Mesothelial cell of epicardium (in vitro differentiated cells): Measurements from ENCODE around the gene APBA1. TPM values are rescaled to one million over a fixed set of nuclear protein-coding genes. Genes with fewer than 3 reads are reported as not detected.

Source experiments
- DNase-seq, 2 experiments: peaks; one replicate each; pipeline ENCODE4 v3.0.0; 2021; ENCODE audit warnings: low spot score in 2 of 2; ENCODE audit not compliant: unreplicated experiment in 2 of 2
- H3K27ac Mint-ChIP-seq: 2 replicates; pipeline ENCODE4 v1.8.0; 2021; ENCODE audit warnings: mixed read lengths
- H3K27me3 Mint-ChIP-seq: 2 replicates; pipeline ENCODE4 v1.8.0; 2021; ENCODE audit warnings: low read depth, mixed read lengths
- H3K36me3 Mint-ChIP-seq: 2 replicates; pipeline ENCODE4 v1.8.0; 2021; ENCODE audit warnings: mixed read lengths
- H3K4me1 Mint-ChIP-seq: 2 replicates; pipeline ENCODE4 v1.8.0; 2021; ENCODE audit warnings: mixed read lengths
- H3K4me3 Mint-ChIP-seq: 2 replicates; pipeline ENCODE4 v1.8.0; 2021; ENCODE audit warnings: mild to moderate bottlenecking, moderate library complexity, mixed read lengths
- H3K9me3 Mint-ChIP-seq: 2 replicates; pipeline ENCODE4 v1.8.0; 2021; ENCODE audit warnings: mixed read lengths
- total RNA-seq: library from RNA; stranded (reverse); gene quantifications from 3 replicates; pipeline ENCODE4 v1.2.1, GENCODE V29; 2021
- TF ChIP-seq, protein P1 (sequence below): fragments of 200-600 bp; sonication (generic); IDR thresholded peaks from one replicate; pipeline ENCODE4 v1.5.0; 2021; ENCODE audit warnings: antibody characterized with exemption; ENCODE audit not compliant: unreplicated experiment

APBA1 gene
- total RNA-seq, 1 donor from 2014 or later, result 18.4 TPM

DNA sequence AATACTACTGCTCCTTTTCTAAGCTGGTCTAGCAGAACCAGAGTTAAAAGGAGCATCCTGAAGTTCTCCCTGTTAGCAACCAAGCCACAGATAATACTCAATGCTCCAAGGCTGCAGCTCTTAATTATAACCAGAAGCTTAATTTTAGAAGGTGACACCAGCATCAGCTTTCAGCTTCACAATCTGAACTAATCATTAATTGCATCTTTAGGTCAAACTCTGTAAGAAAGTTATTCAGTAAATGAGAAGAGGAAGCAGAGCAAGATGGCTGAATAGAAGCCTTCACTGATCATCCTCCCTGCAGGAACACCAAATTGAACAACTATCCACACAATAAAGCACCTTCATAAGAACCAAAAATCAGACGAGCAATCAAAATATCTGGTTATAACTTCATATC is 38.5 kb downstream of the APBA1 start:
- H3K36me3 Mint-ChIP-seq, result peaks cover 1% of the 10 kb centered on the region
- peaks cover 14% of the 10 kb centered on the region for H3K9me3 Mint-ChIP-seq
- no peak overlapping the region for H3K4me3 Mint-ChIP-seq
- no peak overlapping the region for H3K27ac Mint-ChIP-seq
- peaks cover 19% of the 10 kb centered on the region for H3K27me3 Mint-ChIP-seq
- no peaks in the 10 kb centered on the region for H3K4me1 Mint-ChIP-seq
- DNase-seq, result no peak
- TF ChIP-seq, protein P1, sequence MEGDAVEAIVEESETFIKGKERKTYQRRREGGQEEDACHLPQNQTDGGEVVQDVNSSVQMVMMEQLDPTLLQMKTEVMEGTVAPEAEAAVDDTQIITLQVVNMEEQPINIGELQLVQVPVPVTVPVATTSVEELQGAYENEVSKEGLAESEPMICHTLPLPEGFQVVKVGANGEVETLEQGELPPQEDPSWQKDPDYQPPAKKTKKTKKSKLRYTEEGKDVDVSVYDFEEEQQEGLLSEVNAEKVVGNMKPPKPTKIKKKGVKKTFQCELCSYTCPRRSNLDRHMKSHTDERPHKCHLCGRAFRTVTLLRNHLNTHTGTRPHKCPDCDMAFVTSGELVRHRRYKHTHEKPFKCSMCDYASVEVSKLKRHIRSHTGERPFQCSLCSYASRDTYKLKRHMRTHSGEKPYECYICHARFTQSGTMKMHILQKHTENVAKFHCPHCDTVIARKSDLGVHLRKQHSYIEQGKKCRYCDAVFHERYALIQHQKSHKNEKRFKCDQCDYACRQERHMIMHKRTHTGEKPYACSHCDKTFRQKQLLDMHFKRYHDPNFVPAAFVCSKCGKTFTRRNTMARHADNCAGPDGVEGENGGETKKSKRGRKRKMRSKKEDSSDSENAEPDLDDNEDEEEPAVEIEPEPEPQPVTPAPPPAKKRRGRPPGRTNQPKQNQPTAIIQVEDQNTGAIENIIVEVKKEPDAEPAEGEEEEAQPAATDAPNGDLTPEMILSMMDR, result no peak

DNA sequence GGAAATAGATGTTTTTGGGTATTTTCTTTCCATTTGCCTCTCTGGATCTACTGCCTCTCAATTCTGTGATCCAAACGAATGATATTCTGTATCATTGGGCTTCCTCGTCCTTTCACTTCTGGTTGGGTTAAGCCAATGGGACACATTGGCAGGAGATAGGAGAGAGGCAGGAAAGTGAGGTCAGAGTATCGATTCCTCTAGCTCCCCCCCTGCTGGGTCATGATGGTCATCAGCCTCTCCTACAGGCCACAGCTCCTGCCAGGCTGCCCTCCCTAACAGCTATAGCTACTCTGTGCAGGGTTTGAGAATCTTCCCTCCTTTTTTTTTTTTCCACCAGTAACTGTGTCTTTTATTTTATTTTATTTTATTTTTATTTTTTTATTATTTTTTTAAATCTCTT is 39.4 kb downstream of the APBA1 start:
- no peak for DNase-seq
- Mint-ChIP-seq H3K27ac (no peak overlapping the region), H3K36me3 (peaks cover 1% of the 10 kb centered on the region), H3K27me3 (peaks cover 19% of the 10 kb centered on the region), H3K9me3 (peaks cover 14% of the 10 kb centered on the region), H3K4me1 (no peaks in the 10 kb centered on the region), H3K4me3 (no peak overlapping the region)
- TF ChIP-seq, protein P1, result no peak

DNA sequence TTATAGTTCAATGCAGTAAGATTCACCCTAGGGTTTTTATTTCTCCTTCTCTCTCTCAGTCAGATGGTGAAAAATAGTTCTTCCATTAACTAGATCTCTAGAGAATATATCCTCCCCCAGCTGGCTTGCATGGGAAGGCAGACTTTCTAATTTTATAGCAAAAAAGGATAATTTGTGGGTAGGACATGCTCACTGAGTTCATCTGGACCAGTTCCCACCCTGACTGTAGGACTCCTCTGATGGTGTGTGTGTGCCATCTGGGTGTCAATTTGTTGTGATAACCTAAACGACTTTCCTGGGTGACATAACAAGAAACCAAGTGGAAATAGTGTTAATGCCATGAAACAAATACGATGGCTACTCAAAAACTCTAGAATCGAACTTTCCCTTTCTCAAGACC is 44.9 kb downstream of the APBA1 start:
- peaks cover 4% of the 10 kb centered on the region for H3K27me3 Mint-ChIP-seq
- no peaks in the 10 kb centered on the region for H3K36me3 Mint-ChIP-seq
- no peaks in the 10 kb centered on the region for H3K9me3 Mint-ChIP-seq
- peaks cover 9% of the 10 kb centered on the region for H3K4me1 Mint-ChIP-seq
- no peak for DNase-seq
- no peak overlapping the region for H3K4me3 Mint-ChIP-seq
- H3K27ac Mint-ChIP-seq, result no peak overlapping the region
- TF ChIP-seq, protein P1, result no peak

DNA sequence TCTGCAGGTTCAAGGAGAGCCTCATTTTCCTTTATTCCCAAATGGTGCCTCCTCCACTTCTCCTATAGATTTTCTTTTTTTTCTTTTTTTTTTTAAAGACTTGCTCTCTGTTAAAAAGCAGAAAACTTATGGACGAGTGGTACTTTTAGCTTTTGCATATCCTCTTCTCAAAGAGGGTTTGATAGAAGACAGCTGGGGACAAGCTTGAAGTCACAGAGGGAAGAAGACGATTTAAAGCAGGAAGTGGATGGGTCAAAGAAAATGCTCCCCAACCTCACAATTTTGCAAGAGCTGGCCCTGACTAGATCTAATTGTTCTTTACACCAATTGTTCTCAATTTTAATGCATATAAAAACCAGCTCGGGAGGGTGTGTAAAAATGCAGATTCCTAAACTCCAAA is 48.9 kb downstream of the APBA1 start:
- no peaks in the 10 kb centered on the region for H3K27me3 Mint-ChIP-seq
- peaks cover 2% of the 10 kb centered on the region for H3K9me3 Mint-ChIP-seq
- TF ChIP-seq, protein P1, result no peak
- no peak overlapping the region for H3K4me3 Mint-ChIP-seq
- no peak for DNase-seq
- H3K36me3 Mint-ChIP-seq, result no peaks in the 10 kb centered on the region
- peaks cover 9% of the 10 kb centered on the region for H3K4me1 Mint-ChIP-seq
- no peak overlapping the region for H3K27ac Mint-ChIP-seq

DNA sequence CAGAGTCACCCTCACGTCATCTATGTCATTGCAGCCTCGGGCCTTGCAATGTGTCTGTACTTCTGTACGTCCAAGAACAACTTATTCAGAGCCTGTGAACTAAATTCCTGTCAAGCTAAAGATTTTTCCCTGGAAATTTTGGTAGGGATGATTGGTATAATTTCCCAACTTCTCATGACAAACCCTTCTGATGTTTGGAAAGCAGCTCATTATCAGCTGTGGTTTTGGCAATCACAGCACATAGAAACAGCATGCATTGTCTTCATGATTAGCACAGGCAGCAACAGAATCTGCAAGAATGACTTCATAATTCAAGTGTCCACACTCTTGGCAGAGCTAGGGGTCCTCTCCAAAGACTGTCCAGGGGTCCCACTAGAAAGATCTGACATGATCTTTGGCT is 49.5 kb downstream of the APBA1 start:
- Mint-ChIP-seq H3K4me3 (no peak overlapping the region), H3K9me3 (peaks cover 4% of the 10 kb centered on the region), H3K4me1 (peaks cover 9% of the 10 kb centered on the region), H3K27me3 (no peaks in the 10 kb centered on the region), H3K27ac (no peak overlapping the region), H3K36me3 (no peaks in the 10 kb centered on the region)
- TF ChIP-seq, protein P1, result no peak
- DNase-seq, result no peak
